Cortex of kidney (tissue), 1 donor: Measurements from ENCODE around the gene SHCBP1.
"Not testable (repeated sequence)": the region's sequence is repeated elsewhere in the genome, so short reads cannot be mapped to it uniquely, and the experiment has no call there.

Source experiments
- DNase-seq: peaks from one replicate; lab custom pipeline; 2025; lab: John Stamatoyannopoulos, UW

Gene SHCBP1, protein sequence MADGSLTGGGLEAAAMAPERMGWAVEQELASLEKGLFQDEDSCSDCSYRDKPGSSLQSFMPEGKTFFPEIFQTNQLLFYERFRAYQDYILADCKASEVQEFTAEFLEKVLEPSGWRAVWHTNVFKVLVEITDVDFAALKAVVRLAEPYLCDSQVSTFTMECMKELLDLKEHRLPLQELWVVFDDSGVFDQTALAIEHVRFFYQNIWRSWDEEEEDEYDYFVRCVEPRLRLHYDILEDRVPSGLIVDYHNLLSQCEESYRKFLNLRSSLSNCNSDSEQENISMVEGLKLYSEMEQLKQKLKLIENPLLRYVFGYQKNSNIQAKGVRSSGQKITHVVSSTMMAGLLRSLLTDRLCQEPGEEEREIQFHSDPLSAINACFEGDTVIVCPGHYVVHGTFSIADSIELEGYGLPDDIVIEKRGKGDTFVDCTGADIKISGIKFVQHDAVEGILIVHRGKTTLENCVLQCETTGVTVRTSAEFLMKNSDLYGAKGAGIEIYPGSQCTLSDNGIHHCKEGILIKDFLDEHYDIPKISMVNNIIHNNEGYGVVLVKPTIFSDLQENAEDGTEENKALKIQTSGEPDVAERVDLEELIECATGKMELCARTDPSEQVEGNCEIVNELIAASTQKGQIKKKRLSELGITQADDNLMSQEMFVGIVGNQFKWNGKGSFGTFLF

DNA sequence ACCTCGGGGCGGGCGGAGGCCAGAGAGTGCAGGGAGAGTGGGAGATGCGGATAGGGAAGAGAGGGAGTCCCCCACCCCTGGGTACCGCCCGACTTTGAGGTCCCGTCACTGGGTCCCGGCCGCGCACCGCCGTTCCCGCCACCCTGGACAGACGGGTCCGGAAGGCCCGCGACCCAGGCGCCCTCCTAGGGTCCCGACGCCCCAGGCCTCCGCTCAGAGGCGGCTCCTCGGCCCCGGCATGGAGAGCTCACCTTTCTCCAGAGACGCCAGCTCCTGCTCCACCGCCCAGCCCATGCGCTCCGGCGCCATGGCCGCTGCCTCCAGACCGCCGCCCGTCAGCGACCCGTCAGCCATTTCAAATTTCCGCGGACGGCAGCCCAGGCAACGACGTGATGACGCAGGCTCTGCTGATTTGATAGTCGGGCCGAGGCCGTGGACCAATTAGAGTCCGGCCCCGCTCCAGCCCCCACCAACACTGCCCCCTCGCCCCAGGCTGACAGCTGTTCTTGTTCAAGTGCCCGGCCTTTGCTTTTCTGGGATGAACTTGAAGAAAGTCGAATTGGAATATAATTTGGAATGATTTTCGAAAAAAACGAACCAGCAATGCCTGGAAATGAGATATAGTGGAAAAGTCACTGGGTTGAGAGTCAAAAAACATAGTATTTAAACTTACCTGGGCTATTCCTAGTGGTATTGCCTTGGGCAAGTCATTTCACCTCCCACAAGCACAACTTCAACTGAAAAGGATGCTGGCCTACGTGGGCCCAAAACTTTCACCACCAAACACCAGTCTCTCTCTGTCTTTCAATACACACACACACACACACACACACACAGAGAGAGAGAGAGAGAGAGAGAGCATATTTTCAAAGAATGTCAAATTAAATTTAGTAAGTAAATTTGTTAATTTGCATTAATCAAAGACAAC is at the start of gene SHCBP1:
Gene SHCBP1, minus strand, starts transcription at position 374 of the 928 bp plus-strand sequence. Its CDS starts 20 bp downstream, at position 354.
- DNase-seq, result no peak

DNA sequence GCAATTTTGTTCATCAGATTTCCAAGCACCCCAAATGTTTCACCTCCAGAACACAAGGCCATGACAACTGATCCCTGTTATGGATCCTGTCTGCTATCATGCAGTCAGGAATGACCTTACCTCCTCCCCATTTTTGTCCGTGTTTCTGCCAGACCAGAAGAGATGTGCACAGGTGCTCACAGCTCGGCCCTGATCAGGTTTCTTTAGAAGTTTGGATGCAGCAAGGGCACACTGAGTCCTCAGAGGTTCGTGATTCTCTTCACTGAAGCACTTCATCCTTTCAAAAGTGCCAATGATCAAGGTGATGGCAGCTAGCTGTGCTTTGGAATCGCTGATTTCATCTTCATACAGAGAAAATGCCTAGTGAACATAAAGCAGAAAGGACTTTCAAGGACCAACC is 40.9 kb upstream of the SHCBP1 start:
- no peak for DNase-seq

DNA sequence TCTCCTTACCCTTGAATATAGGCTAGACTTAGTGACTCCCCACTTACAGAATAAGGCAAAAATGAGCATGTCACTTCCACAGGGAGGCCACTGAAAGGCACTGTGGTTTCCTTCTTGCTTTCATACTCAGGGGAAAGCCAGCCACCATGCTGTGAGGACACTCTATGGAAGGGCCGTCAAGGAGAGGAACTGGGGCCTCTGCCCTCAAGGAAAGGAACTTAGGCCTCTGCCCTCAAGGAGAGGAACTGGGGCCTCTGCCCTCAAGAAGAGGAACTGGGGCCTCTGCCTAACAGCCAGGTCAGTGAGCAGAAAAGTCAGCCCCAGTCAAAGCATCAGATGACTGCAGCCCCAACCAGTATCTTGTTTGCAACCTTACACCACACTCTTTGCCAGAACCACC is 37.7 kb upstream of the SHCBP1 start:
- no peak for DNase-seq

DNA sequence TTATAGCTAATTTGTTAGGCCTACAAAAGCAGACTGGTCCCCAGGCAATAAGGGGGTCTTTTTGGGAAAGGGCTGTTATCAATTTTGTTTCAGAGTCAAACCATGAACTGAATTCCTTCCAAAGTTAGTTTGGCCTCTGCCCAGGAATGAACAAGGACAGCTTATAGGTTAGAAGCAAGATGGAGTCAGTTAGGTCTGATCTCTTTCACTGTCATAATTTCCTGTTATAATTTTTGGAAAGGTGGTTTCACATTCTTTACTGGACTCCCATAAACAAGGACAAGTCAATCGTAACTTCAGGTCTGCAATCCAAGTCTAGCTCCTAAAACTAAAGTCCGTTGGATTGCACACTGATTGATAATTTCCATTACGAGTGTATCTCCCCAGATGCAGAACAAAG is 30.1 kb upstream of the SHCBP1 start:
- DNase-seq, result no peak

DNA sequence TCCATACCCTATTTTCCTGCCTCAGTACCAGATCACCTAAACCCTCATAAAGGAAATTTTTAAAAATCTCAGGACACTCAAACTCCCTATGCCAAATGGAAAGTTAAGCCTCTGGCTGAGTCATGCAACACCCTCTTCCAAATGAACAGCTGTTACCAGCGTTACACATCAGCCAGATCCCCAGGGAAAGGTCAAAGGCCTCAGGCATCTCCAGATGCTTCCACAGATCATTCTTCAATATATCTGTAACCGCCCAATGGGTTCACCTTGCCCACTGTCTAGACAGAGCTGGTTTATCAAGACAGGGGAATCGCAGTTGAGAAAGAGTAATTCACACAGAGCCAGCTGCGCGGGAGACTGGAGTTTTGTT is 29.1 kb upstream of the SHCBP1 start:
- DNase-seq, result no peak

DNA sequence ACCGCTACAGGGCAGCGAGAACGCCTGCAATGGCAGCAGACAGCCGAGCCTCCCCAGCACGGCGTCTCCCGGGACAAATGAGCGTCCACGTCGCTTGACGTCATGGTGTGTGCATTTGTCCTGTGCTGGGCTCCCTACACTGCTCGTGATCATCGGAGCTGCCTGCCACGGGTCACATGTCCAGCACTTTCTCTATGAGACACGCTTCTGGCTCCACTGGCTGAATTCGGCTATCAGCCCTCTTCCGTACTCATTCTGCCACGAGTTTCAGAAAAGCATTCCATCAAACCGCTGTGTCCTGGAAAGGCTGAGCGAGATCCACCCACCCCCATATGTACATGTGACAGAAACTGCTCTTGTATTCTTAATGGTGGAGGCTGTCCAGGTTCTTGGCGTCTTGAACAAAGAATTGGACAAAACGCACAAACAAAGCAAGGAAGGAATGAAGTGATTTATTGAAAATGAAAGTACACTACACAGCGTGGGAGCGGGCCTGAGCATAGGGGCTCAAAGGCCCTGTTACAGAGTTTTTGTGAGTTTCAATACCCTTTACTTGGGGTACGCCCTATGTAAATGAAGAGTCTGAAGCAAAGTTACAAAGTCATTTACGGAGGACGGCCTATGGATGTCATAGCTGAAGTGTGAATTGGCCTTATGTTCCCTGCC is 28.5 kb upstream of the SHCBP1 start:
- DNase-seq, result no peak

DNA sequence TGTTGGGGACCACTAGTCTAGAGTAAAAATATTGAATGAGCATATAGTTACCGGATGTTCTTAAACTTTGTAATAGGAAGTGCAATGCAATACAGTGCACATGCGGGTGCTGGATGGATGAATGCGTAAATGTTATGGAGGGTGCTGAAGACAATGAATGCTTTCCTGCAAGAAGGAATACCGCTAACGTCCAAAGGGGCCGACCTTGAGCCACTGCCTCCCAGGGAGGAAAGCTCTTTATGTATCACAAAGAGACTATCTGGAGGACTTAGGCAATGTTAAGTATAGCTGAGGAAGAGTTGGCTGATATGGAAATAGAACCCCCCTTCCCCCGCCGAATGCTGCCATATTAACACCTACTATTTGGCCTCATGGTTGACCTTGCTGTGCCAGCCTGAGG is 27.5 kb upstream of the SHCBP1 start:
- DNase-seq, result no peak

DNA sequence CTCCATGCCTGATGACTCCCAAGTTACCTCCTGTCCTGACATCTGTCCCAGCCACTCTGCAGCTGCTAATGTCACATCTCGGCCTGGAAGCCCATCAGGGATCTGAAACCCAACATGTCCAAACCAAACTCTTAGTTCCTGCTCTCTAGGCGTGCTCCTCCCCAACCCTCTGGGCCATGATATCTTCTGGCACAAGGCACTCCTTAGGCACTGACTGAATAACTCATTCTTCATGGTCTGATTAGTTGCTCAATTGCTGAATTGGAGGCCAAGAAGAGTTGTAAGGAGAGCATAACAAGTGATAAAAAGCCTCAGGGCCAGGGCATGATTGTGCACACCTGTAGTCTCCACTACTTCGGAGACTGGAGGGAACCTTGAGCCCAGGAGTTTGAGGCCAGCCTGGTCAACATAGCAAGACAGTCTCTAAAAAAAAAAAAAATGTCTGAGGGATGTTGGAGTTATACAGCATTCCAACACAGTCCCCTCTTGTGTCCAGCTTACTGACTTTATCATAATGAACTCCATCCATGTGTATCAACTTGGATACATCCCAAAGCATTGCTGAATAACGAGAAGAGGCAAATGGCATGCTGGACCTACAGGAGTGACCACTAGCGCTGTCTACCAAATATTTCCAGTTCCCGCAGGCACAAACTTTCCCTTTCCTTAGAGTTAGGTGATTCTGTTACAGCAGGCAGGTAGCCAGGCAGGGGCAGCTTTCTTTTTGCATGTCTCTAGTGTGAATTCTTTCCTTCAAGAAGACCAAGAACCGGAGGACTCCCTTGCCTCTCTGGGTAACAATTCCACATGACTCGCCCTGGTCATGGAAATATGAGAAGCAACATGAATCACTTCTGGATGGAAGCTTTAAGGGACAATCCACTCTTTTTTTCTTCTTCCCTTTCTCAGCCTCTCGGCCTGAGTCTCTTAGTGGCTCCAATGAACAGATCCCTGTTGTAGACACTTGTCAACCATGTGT is 18.1 kb upstream of the SHCBP1 start:
- DNase-seq, result no peak

DNA sequence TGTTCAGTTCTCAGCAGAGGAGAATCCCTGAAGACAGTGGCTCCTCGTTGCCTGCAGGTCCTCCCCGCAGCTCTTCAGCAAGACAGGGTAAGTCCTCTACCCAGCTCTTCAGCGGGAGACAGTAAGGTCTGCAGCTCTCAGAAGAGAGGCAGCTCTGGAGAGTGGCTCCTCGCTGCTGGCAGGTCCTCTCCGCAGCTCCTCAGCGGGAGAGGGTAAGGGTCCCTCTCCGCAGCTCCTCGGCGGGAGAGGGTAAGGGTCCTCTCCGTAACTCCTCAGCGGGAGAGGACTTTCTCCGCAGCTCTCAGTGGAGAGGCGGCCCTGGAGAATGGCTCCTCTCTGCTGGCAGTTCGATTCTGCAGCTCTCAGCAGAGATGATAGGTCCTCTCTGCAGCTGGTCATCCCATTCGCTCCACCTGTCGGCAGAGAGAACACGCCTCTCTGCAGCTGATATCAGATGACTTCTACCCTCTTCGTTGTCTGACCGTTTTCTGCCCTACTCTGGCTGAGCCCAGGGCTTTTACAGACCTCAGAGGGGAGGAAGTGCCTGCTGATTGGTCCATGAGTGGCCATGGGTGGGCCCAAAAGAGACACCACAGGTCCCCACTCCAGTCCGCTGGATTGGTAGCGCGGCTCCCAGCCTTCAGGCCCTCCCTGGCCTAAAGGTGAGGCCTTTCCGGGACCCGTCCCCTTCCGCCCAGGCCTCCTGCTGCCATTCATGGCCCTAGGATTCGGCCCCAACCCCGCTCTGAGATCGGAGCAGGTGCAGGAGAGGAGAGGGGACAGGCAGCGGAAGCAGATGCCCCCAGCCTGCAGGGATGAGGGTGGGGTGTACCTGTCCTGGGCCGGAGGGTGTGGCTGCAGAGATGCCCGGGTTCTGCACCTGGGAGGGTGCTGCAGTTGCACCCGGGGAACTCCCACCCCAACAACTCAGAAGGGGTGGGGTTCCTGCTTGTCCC is 11.9 kb upstream of the SHCBP1 start:
- no peak for DNase-seq

DNA sequence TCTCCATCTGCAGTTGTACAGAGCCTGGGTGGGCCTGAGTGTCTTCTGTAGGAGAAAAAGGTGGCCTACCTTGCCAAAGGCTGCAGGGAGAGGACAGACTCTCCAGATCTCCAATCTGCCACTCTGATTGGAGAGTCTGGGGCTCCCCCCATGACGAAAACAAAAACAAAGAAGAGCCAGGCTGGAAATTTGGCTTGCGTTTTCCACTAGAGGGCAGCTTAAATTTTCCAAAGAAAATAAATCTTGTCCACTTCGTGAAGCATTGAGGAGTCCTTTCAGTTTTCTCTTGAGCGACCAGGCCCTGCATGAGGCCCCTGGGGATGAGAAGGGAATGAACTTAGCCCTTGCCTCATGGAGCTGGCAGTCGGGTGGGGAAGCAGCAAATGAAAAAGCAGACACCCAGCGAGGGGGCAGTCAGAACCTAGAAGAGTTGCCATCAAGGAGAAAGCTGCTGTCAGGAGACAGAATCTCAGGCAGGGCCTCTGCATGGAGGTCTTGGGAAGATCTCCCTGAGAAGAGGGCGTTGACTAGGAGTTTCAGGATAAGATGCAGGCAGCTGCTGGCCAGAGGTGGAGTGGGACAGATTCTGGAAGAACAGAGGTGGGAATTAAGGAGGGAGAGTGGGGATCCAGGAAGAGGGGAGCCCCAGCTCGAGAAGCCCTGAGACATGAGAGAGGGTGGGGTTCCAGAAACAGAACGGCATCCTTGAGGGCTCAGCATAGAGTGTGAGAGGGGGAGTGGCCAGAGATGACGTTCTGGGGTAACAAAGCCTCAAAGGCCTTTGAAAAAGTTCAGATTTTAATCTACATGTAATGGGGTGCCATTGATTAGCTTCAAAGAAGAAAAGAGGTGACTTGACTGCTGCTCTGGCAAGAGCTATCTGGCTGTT is 8.4 kb upstream of the SHCBP1 start:
- DNase-seq, result no peak

DNA sequence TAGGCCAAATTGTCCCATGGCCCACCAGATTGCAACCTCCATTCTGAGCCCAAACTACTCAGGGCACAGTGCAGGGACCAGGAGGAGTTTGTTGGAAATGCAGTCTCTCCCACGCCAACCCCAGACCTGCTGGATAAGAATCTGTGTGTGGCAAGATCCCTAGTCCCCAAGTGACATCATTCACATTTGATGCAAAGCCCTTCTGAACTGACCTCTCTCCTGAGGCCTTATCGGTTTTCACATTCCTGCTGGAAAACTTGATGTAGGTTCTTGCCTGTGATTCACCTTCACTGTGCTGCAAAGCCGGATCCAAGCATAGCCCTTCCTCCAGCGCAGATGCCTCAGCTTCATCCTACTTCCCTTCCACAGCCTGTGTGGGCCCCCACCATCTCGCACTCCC is 6.6 kb upstream of the SHCBP1 start:
- DNase-seq, result no peak

DNA sequence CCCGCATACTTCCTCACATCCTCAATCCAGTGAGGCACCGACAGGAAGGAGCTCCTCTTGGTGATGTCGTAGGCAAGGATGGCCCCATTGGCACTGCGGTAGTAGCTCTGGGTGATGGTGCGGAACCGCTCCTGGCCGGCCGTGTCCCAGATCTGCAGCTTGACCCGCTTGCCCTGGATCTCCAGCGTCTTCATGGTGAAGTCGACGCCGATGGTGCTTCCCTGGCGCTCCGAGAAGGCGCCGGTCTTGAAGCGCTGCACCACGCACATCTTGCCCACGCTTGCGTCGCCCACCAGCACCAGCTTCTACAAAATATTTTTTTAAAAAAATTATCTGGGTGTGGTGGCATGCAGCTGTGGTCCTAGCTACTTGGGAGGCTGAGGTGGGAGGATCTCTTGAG is 5.5 kb upstream of the SHCBP1 start:
- not testable (repeated sequence) for DNase-seq

DNA sequence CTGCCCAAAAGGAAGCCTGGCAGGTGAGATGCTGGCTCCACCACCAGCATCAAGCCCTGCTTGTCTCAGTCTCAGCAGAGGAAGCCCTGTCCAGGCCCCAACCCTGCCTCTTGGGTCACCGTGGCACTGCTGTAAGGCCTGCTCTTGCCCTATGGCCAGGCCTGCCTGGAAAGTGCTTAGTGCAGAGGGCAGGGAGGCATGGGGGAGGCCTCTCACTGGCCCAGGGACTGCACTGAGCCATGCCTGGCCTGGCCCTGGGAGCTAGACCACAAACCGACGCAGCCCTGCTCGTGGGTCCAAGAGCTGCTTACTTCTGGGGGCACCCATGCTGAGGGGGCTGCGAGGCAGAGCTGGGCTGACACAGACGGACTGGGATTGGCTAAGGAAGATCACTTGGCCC is 3.7 kb upstream of the SHCBP1 start:
- not testable (repeated sequence) for DNase-seq

DNA sequence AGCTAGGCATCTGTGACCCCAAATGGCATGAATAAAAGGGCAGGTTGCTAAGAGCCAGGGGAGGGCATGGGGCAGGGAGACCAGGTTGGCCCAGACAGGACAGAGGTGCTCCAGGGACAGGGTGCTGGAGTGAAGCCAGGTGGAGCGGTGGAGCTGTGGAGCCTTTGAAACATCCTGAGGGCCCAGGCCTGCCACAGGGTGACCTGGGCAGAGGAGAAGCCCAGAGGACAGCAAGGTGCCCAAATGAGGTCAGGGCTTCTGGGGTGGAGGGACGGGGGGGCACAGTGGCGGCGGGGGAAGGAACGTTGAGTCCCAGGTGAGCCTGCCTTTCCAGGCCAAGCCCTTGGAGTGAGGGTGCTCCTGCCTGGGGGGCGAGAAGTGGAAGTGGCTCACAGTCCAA is 2.5 kb upstream of the SHCBP1 start:
- not testable (repeated sequence) for DNase-seq

DNA sequence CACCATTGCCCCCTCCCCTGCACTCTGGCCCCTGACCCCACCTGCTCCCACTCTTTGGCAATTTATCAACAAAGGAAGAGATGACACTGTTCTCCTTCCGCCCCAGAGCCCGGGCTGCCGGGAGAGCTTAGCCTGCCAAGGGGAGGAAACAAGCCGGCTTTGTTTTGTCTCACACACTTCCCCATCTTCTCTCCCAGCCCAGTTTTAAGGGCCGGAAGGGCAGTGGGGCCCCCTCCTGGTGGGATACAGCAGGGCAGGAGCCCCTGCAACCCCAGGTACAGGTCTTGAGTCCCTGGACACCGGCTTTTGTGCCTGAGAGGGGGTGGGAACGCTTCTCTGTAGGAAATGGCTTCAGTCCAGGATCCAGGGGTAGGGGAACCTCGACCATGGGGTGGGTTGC is 2.1 kb upstream of the SHCBP1 start:
- not testable (repeated sequence) for DNase-seq

DNA sequence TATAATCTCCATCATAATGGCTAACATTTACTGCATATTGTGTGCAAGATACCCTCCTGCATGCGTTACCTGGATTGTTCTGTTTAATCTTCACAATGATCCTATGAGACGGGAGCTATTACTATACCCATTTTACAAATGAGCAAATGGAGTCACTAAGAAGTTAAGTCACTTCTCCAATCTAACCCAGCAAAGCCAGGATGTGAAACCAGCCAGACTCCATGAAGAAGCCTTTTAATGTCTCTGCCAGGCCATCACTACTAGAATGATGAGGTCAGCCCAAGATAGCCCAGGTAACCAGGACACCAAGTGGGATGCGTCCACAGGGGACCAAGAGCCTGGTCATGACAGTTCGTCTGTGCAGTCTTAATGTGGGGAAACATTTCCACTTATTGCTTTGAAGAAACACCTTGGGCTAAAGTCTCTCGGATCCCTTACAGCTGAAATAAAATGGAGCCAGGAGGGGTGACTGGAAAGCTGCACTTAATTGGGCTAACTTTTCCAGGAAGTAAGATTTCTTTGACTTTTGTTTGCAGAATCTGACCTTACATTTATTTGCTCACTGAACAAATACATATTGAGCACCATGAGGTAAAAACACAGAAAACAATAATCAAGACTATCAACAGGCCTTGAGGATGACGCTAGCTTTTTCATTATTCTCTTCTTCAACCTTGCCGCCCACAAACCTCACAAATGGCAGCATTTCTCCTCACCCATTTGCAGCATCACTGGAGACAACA is 926 bp upstream of the SHCBP1 start:
- DNase-seq, result no peak

DNA sequence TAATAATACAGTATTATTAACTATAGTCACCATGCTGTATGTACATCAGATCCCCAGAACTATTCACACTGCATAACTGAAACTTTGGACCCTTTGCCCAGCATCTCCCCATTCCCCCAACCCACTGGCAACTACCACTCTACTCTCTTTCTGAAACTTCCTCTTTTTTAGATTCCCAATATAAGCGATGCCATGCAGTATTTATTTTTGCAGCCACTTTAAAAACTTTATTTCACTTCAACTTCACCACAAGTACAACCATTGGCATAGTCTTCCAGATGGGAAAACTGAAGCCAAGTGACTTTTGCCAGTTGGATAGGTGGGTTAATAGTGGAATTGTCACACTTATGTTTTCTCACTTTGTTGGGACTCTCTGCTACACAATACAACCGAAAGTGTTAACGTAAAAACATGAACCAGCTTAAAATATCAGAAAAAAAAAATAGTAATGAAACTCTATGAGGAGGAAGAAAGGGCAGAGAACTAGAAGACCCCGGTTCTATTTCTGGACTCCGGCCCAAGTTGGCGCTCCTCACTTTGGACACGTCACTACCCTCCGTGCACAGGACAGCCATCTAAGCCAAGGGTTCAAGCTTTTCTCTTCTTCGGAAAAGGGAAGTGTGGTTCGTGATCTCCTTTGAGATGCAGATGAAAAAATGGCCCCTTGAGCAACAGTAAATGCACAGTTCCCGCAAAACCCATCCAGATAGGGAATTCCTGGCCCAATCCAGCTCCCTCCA is 743 bp downstream of the SHCBP1 start:
- no peak for DNase-seq
